ENCODE data around the gene RAB43.

Gene RAB43

GRCh38 chr3:129087138-129087702, 34.4 kb downstream of the RAB43 start:
- Histone ChIP-seq H3K4me3 (replicated peaks; ENCODE audit: low read depth, low read length) (no peak overlapping the region), H3K36me3 (ENCODE audit: control insufficient read depth, insufficient read depth, low read length) (peaks cover 3% of the 10 kb centered on the region; the same call in 1 of the 2 replicates), H3K27me3 (replicated peaks; ENCODE audit: control insufficient read depth, insufficient read depth, low read length) (no peaks in the 10 kb centered on the region)
- no peak for DNase-seq (ENCODE audit: extremely low read depth, insufficient read length)
- TF ChIP-seq, protein P1, sequence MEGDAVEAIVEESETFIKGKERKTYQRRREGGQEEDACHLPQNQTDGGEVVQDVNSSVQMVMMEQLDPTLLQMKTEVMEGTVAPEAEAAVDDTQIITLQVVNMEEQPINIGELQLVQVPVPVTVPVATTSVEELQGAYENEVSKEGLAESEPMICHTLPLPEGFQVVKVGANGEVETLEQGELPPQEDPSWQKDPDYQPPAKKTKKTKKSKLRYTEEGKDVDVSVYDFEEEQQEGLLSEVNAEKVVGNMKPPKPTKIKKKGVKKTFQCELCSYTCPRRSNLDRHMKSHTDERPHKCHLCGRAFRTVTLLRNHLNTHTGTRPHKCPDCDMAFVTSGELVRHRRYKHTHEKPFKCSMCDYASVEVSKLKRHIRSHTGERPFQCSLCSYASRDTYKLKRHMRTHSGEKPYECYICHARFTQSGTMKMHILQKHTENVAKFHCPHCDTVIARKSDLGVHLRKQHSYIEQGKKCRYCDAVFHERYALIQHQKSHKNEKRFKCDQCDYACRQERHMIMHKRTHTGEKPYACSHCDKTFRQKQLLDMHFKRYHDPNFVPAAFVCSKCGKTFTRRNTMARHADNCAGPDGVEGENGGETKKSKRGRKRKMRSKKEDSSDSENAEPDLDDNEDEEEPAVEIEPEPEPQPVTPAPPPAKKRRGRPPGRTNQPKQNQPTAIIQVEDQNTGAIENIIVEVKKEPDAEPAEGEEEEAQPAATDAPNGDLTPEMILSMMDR (IDR thresholded peaks at IDR 0.05; ENCODE audit: insufficient read depth, low read length, poor library complexity, severe bottlenecking): no peak

DNA sequence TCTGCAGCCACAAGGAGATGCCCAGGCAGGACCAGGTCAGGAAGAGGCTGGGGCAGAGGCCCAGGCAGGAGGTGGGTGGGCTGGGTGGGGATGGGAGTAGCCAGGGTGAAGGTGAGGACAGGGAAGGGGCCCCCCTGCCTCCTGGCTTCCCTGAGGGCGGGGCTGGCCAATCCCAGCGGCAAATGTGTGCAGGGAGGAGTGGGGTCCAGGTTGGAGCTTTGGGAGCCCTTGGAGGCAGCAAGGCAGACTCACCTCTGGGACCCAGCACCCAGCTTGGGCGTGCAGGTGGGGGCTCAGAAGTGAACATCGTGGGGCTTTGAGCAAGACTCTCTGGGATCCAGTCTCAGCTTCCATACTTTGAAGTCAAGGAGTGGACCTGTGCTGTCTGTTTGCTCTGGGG, 35.8 kb downstream of the RAB43 start:
- TF ChIP-seq, protein P1 (IDR thresholded peaks at IDR 0.05; ENCODE audit: insufficient read depth, low read length, poor library complexity, severe bottlenecking): no peak
- H3K36me3 ChIP-seq (ENCODE audit: control insufficient read depth, insufficient read depth, low read length): no peaks in the 10 kb centered on the region
- H3K27me3 ChIP-seq (replicated peaks; ENCODE audit: control insufficient read depth, insufficient read depth, low read length): no peaks in the 10 kb centered on the region
- no peak overlapping the region for H3K4me3 ChIP-seq (replicated peaks; ENCODE audit: low read depth, low read length)
- no peak for DNase-seq (ENCODE audit: extremely low read depth, insufficient read length)

DNA sequence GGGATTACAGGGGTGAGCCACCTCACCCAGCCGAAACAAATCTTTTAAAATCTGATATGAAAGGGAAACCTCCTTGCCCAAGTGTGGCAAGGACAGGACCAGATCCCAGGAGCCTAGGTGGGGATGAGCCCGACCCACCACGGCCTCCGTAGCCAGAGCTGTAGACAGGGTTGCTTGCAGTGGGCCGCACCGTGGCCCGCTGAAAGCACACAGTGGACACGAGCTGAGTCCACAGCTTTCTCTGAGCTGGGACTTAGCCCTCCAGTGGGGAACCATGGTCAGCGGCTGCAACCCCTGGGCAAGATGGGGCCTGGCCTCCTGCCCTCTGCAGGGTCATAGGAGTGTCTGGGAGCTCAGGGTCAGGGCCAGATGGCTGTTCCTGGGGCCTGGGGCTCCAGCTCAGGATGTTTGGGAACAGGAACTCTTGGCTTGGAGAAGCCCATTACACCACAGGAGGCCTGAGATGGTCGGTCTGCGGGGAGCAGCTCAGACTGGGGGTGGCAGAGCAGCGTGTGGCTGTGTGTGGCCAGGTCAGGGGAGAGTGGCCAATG, 36.4 kb downstream of the RAB43 start:
- TF ChIP-seq, protein P1 (IDR thresholded peaks at IDR 0.05; ENCODE audit: insufficient read depth, low read length, poor library complexity, severe bottlenecking): no peak
- no peak for DNase-seq (ENCODE audit: extremely low read depth, insufficient read length)
- Histone ChIP-seq H3K27me3 (replicated peaks; ENCODE audit: control insufficient read depth, insufficient read depth, low read length) (no peaks in the 10 kb centered on the region), H3K4me3 (replicated peaks; ENCODE audit: low read depth, low read length) (no peak overlapping the region), H3K36me3 (ENCODE audit: control insufficient read depth, insufficient read depth, low read length) (no peaks in the 10 kb centered on the region)

DNA sequence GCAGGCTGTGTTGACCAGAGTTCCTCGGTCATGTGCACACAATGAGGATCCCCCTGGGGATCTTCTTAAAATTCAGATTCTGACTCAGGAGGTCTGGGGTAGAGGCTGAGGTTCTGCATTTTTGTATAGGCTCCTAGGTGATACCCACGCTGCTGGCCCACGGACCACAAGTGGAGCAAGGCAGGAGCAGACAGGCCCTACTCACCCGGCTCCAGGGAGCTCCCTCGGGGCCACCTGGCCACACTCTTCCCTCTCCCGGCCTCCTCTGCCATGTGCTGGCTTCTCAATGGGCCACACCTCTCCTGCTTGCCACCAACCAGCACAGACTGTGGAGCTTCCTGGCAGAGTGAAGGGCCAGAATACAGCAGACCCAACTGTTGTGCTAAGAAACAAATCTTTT, 37.1 kb downstream of the RAB43 start:
- no peaks in the 10 kb centered on the region for H3K27me3 ChIP-seq (replicated peaks; ENCODE audit: control insufficient read depth, insufficient read depth, low read length)
- DNase-seq (ENCODE audit: extremely low read depth, insufficient read length): no peak
- no peak overlapping the region for H3K4me3 ChIP-seq (replicated peaks; ENCODE audit: low read depth, low read length)
- no peaks in the 10 kb centered on the region for H3K36me3 ChIP-seq (ENCODE audit: control insufficient read depth, insufficient read depth, low read length)
- TF ChIP-seq, protein P1 (IDR thresholded peaks at IDR 0.05; ENCODE audit: insufficient read depth, low read length, poor library complexity, severe bottlenecking): no peak

DNA sequence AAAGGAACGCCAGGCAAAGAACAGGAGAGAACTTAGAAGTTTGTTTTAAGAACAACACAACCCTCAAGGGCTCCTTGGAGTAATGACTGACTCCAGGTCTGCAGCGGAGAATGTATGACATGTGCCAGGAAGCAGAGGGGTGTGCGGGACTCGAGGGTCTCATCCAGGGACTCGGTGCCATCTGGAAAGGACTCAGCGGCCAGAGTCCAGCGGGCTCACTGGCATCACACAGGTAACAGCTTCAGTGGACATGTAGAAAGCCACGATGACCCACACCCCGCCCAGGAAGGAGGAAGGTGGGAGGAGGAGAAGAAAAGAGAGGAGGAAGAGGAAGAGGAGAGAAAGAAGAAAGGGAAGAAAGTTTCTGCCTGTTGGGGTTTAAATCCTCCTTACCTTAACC, 39.6 kb downstream of the RAB43 start:
- H3K27me3 ChIP-seq (replicated peaks; ENCODE audit: control insufficient read depth, insufficient read depth, low read length): no peaks in the 10 kb centered on the region
- no peak for DNase-seq (ENCODE audit: extremely low read depth, insufficient read length)
- H3K36me3 ChIP-seq (ENCODE audit: control insufficient read depth, insufficient read depth, low read length): no peaks in the 10 kb centered on the region
- TF ChIP-seq, protein P1 (IDR thresholded peaks at IDR 0.05; ENCODE audit: insufficient read depth, low read length, poor library complexity, severe bottlenecking): no peak
- no peak overlapping the region for H3K4me3 ChIP-seq (replicated peaks; ENCODE audit: low read depth, low read length)

- Histone ChIP-seq H3K4me3 (replicated peaks; ENCODE audit: low read depth, low read length) (no peak overlapping the region), H3K36me3 (ENCODE audit: control insufficient read depth, insufficient read depth, low read length) (no peaks in the 10 kb centered on the region), H3K27me3 (replicated peaks; ENCODE audit: control insufficient read depth, insufficient read depth, low read length) (no peaks in the 10 kb centered on the region)
- DNase-seq (ENCODE audit: extremely low read depth, insufficient read length): no peak
- TF ChIP-seq, protein P1 (IDR thresholded peaks at IDR 0.05; ENCODE audit: insufficient read depth, low read length, poor library complexity, severe bottlenecking): no peak
Observed at GRCh38 chr3:129081503-129081902, 40.1 kb downstream of the RAB43 start.

Data from GM06990 (cell line).